GM13976 (cell line): ENCODE data around the gene TAF6.

Experiments used
- DNase-seq: peaks from one replicate; pipeline ENCODE4 v3.0.0; 2012; ENCODE audit warnings: low spot score
- in situ Hi-C: fragments of 300-500 bp; cut with MboI; formaldehyde crosslinking; loops from one replicate; pipeline ENCODE4 v1.12.0; 2022; ENCODE audit warnings: low sequenced_read_pairs, mixed read lengths, inconsistent platforms; ENCODE audit not compliant: unreplicated experiment
- TF ChIP-seq, protein P1 (sequence below): IDR thresholded peaks from 2 replicates; pipeline ENCODE4 v1.5.1; 2012; ENCODE audit warnings: borderline replicate concordance, mild to moderate bottlenecking; ENCODE audit not compliant: insufficient read depth; ENCODE audit errors: extremely low read depth, missing control alignments, control extremely low read depth

The TAF6 gene

DNA sequence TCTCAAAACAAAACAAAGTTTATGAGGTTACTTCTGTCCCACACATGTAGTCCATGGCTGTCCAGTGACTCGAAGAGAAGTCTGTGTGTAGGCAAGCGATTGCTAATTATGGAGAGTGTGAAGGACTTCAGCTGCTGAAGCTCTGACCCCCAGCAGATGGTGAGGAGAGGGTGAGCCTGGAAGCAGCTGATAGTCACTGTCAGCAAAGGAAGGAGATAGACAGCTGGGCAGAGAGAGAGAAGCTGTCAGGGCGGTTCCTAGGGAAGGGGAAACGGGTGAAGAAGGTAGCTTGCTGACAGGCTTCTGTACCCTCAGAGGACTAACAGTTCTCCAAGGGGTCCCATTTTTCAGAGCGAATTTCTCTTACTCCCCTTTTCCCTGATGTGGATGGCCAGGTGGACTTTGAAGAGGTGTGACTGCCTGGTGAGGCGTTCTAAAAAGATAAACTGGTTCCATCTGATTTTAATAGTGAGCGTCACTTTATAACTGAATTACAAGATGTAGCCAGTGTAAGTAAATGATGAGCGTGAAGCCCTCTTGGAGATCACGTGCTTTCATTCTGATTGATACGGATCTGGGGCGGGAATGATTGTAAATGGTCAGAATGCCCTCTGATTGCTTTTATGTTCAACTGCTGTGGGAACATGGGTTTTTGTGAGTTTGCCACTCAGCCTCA lies 57.5 kb downstream of the TAF6 start:
- DNase-seq, result no peak
- TF ChIP-seq, protein P1, sequence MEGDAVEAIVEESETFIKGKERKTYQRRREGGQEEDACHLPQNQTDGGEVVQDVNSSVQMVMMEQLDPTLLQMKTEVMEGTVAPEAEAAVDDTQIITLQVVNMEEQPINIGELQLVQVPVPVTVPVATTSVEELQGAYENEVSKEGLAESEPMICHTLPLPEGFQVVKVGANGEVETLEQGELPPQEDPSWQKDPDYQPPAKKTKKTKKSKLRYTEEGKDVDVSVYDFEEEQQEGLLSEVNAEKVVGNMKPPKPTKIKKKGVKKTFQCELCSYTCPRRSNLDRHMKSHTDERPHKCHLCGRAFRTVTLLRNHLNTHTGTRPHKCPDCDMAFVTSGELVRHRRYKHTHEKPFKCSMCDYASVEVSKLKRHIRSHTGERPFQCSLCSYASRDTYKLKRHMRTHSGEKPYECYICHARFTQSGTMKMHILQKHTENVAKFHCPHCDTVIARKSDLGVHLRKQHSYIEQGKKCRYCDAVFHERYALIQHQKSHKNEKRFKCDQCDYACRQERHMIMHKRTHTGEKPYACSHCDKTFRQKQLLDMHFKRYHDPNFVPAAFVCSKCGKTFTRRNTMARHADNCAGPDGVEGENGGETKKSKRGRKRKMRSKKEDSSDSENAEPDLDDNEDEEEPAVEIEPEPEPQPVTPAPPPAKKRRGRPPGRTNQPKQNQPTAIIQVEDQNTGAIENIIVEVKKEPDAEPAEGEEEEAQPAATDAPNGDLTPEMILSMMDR, result no peak

GRCh38 chr7:100059251-100059739 lies 59.9 kb downstream of the TAF6 start:
- TF ChIP-seq, protein P1, result no peak
- no peak for DNase-seq
- in situ Hi-C loops, result no loop called here

More for the DNA sequence above, 57.5 kb downstream of the TAF6 start:
- in situ Hi-C loops, result no loop called here
